ENCODE data around the gene TK1.
"Not testable (repeated sequence)": the region's sequence is repeated elsewhere in the genome, so short reads cannot be mapped to it uniquely, and the experiment has no call there.

Gene TK1, protein sequence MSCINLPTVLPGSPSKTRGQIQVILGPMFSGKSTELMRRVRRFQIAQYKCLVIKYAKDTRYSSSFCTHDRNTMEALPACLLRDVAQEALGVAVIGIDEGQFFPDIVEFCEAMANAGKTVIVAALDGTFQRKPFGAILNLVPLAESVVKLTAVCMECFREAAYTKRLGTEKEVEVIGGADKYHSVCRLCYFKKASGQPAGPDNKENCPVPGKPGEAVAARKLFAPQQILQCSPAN
- long read RNA-seq, transcript TK1-201 (7 exons, 1,628 nt), result major isoform, 552 of 567 reads
- long read RNA-seq, partial matches to known transcripts, result 3 of 567 reads
- long read RNA-seq, other reads (novel, unspliced or antisense), result 7 of 567 reads

DNA sequence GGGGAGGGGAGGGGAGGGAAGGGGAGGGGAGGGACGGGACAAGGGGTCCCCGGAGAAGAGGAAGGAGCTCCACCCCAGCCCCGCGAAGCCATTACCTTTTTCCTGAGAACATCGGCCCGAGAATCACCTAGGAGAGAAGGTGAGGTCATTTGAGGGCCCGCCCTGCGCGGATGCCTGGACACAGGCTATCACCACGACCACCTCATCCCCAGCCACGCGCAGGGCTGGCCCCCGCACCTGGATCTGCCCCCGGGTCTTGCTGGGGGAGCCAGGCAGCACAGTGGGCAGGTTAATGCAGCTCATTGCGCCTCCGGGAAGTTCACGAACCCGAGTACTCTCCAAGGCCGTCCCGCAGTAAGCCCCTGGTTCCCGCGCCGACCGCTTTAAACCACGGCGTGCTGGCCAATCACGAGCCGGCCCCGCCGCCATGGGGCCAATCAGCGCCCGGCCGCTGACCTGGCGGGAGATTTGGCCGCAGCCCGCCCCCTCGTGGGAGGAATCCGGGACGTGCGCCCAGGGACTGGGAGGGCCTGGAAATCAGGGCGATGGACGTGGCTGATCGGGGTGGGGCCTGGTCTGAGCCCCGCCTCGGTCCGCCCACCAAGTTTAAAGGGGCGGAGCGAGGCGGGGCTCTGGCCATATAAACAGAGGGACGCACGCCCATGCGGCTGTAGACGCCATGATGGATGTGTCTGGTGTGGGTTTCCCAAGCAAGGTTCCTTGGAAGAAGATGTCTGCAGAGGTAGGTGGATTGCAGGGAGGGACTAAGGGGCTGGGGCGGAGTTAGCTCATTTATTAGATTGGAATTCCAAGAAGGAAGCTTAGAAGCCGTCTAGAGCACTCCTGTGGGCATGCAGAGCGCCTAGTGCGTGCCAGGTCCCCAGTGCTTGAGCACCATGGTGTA lies at the start of gene TK1, which contains the start of gene AFMID:
TSS of gene TK1 (minus strand) at position 361 of the 904 bp plus-strand sequence. CDS start at position 303, 58 bp downstream.
TSS of gene AFMID (plus strand) at position 671 of the 904 bp plus-strand sequence. CDS start at position 680, 9 bp downstream.
- peak; percentile 94 for TF ChIP-seq POLR2AphosphoS5 (IDR thresholded peaks at IDR 0.05; ENCODE audit: low read depth)
- no peak for TF ChIP-seq SPI1 (IDR thresholded peaks at IDR 0.05; ENCODE audit: borderline replicate concordance, low read depth)
- DNase-seq (ENCODE audit: low read depth in 1 of 2, low spot score in 1 of 2), result peak; percentile 97 to 98
- no peaks in the 10 kb centered on the region for H3K27me3 ChIP-seq (ENCODE audit: insufficient read depth, poor library complexity, severe bottlenecking)
- H3K4me3 ChIP-seq (replicated peaks; ENCODE audit: insufficient read depth, low read length), result peak within 1 kb of the TSS; percentile 92
- H3K27ac ChIP-seq (replicated peaks), result peak within 1 kb of the TSS; percentile 78

DNA sequence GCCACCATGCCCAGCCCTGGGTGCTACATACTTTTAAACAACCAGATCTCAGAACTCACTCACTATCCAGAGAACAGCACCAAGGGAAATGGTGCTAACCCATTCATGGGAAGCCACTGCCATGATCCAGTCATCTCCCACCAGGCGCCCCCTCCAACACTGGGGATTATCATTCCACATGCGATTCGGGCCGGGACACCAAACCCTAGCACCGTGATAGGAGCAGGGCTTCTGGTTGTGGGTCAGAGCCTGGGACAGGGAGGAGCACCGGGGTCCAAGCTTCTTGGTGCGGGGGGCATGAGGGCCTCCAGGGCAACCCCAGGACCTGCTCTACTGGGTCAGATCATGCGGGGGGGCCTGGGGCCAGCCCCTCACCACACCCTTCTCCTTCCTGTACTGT lies 49.0 kb upstream of the TK1 start:
- no peak overlapping the region for H3K4me3 ChIP-seq (replicated peaks; ENCODE audit: insufficient read depth, low read length)
- TF ChIP-seq, protein P1, sequence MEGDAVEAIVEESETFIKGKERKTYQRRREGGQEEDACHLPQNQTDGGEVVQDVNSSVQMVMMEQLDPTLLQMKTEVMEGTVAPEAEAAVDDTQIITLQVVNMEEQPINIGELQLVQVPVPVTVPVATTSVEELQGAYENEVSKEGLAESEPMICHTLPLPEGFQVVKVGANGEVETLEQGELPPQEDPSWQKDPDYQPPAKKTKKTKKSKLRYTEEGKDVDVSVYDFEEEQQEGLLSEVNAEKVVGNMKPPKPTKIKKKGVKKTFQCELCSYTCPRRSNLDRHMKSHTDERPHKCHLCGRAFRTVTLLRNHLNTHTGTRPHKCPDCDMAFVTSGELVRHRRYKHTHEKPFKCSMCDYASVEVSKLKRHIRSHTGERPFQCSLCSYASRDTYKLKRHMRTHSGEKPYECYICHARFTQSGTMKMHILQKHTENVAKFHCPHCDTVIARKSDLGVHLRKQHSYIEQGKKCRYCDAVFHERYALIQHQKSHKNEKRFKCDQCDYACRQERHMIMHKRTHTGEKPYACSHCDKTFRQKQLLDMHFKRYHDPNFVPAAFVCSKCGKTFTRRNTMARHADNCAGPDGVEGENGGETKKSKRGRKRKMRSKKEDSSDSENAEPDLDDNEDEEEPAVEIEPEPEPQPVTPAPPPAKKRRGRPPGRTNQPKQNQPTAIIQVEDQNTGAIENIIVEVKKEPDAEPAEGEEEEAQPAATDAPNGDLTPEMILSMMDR (IDR thresholded peaks at IDR 0.05; ENCODE audit: insufficient read depth, low read length), result no peak
- TF ChIP-seq GABPA (IDR thresholded peaks at IDR 0.05; ENCODE audit: low read depth) (no peak), SPI1 (IDR thresholded peaks at IDR 0.05; ENCODE audit: borderline replicate concordance, low read depth) (no peak), POLR2AphosphoS5 (IDR thresholded peaks at IDR 0.05; ENCODE audit: low read depth) (no peak)
- TF ChIP-seq, protein P2, sequence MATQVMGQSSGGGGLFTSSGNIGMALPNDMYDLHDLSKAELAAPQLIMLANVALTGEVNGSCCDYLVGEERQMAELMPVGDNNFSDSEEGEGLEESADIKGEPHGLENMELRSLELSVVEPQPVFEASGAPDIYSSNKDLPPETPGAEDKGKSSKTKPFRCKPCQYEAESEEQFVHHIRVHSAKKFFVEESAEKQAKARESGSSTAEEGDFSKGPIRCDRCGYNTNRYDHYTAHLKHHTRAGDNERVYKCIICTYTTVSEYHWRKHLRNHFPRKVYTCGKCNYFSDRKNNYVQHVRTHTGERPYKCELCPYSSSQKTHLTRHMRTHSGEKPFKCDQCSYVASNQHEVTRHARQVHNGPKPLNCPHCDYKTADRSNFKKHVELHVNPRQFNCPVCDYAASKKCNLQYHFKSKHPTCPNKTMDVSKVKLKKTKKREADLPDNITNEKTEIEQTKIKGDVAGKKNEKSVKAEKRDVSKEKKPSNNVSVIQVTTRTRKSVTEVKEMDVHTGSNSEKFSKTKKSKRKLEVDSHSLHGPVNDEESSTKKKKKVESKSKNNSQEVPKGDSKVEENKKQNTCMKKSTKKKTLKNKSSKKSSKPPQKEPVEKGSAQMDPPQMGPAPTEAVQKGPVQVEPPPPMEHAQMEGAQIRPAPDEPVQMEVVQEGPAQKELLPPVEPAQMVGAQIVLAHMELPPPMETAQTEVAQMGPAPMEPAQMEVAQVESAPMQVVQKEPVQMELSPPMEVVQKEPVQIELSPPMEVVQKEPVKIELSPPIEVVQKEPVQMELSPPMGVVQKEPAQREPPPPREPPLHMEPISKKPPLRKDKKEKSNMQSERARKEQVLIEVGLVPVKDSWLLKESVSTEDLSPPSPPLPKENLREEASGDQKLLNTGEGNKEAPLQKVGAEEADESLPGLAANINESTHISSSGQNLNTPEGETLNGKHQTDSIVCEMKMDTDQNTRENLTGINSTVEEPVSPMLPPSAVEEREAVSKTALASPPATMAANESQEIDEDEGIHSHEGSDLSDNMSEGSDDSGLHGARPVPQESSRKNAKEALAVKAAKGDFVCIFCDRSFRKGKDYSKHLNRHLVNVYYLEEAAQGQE (IDR thresholded peaks at IDR 0.05; ENCODE audit: insufficient replicate concordance, low read depth), result no peak
- H3K27ac ChIP-seq (replicated peaks), result no peak overlapping the region
- H3K27me3 ChIP-seq (ENCODE audit: insufficient read depth, poor library complexity, severe bottlenecking), result peaks cover 16% of the 10 kb centered on the region
- no peak for DNase-seq (ENCODE audit: low read depth in 1 of 2, low spot score in 1 of 2)

DNA sequence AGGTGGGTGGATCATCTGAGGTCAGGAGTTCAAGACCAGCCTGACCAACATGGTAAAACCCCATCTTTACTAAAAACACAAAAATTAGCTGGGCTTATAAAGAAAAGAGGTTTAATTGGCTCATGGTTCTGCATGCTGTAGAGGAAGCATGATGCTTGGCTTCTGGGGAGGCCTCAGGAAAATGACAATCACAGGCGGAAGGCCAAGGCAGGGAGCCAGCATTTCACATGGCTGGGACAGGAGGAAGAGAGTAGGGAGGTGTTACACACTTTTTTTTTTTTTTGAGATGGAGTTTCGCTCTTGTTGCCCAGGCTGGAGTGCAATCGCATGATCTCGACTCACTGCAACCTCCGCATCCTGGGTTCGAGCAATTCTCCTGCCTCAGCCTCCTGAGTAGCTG lies 48.2 kb upstream of the TK1 start:
- H3K4me3 ChIP-seq (replicated peaks; ENCODE audit: insufficient read depth, low read length); DNase-seq (ENCODE audit: low read depth in 1 of 2, low spot score in 1 of 2); H3K27ac ChIP-seq (replicated peaks): not testable (repeated sequence)
- H3K27me3 ChIP-seq (ENCODE audit: insufficient read depth, poor library complexity, severe bottlenecking), result peaks cover 23% of the 10 kb centered on the region

DNA sequence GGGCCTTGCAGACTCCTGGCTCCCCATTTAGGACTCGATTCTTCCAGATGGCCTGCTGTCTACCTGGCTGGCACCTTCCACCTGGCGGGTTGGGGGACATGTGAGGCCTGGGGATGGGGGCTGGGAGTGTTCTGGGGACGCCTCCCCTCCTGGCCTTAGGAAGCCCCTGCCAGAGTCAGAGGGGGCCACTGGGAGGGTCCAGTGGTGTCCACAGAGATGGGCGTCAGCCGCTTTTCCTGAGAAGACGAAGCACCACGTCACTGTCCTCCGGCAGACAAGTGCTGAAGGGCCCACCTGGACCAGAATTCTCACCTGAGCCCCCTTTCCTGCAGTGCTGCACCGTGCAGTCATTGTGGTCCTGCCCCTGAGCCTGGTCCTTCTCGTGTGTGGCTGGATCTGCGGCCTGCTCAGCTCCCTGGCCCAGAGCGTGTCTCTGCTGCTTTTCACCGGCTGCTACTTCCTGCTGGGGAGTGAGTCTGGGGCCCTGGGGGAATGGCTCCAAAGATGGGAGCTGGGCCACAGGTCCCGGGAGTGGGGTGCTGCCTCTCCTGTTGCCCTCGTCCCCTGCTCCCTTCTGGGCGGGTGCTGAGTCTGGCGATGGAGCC lies 47.5 kb upstream of the TK1 start:
- TF ChIP-seq GABPA (IDR thresholded peaks at IDR 0.05; ENCODE audit: low read depth), result no peak
- TF ChIP-seq, protein P2 (IDR thresholded peaks at IDR 0.05; ENCODE audit: insufficient replicate concordance, low read depth), result no peak
- TF ChIP-seq, protein P1 (IDR thresholded peaks at IDR 0.05; ENCODE audit: insufficient read depth, low read length), result no peak
- no peak for DNase-seq (ENCODE audit: low read depth in 1 of 2, low spot score in 1 of 2)
- Histone ChIP-seq H3K27me3 (ENCODE audit: insufficient read depth, poor library complexity, severe bottlenecking) (peaks cover 23% of the 10 kb centered on the region), H3K4me3 (replicated peaks; ENCODE audit: insufficient read depth, low read length) (no peak overlapping the region), H3K27ac (replicated peaks) (no peak overlapping the region)
